GM12878 (cell line): ENCODE data around the gene MRPS9. TPM values are rescaled to one million over a fixed set of nuclear protein-coding genes. Genes with fewer than 3 reads are reported as not detected.

Experiments
- ATAC-seq: fragments of 200-7000 bp; cut with Tn5 transposase; 3 replicates; pipeline ENCODE4 v1.9.1; 2020; ENCODE audit warnings: mild to moderate bottlenecking, moderate library complexity
- BruUV-seq: library from RNA; stranded (reverse); fragments of 400-500 nt; replicated peaks from 2 replicates; lab custom pipeline; 2021; lab: Mats Ljungman, UMichigan
- CTCF ChIA-PET: fragments of 300-600 bp; sonication (Branson Sonifier 250); formaldehyde crosslinking; extraction: SDS; loops from one replicate; lab custom pipeline; 2021; ENCODE audit warnings: inconsistent platforms; lab: Yijun Ruan, JAX
- POLR2A ChIA-PET: fragments of 350-600 bp; formaldehyde crosslinking; extraction: SDS; loops from one replicate; lab custom pipeline; 2021; ENCODE audit warnings: inconsistent platforms; lab: Charles Lee
- RAD21 ChIA-PET: fragments of 300-600 bp; sonication (Branson Sonifier 250); formaldehyde crosslinking; loops from one replicate; lab custom pipeline; 2023; ENCODE audit warnings: antibody characterized with exemption; ENCODE audit not compliant: unreplicated experiment; lab: Charles Lee
- SMC1A ChIA-PET: fragments of 300-600 bp; sonication (Branson Sonifier 250); formaldehyde crosslinking; loops from one replicate; lab custom pipeline; 2023; ENCODE audit not compliant: unreplicated experiment, uncharacterized antibody; lab: Charles Lee
- DNase-seq: peaks from one replicate; pipeline ENCODE4 v3.0.0-alpha.2; 2011; ENCODE audit warnings: low read depth, low spot score
- FAIRE-seq: peaks from 3 replicates; lab custom pipeline; 2011; peaks lifted over from hg19 to GRCh38; lab: Jason Lieb, UNC
- H2AFZ ChIP-seq: 2 replicates; pipeline ENCODE4 v1.6.0; 2011; ENCODE audit warnings: low read depth, low read length, control low read depth; ENCODE audit not compliant: control insufficient read depth
- H3K27ac ChIP-seq: 2 replicates; pipeline ENCODE4 v1.5.1; 2011; ENCODE audit warnings: control low read depth; ENCODE audit not compliant: control insufficient read depth, insufficient read depth
- H3K27me3 ChIP-seq, 2 experiments: replicated peaks in 1 of 2; 2 replicates each; pipeline versions ENCODE4 v1.6.0 to v1.6.1; 2011; ENCODE audit warnings: low read length in 1 of 2; ENCODE audit not compliant: control insufficient read depth in 2 of 2, insufficient read depth in 2 of 2
- H3K36me3 ChIP-seq, 2 experiments: 2 replicates each; pipeline ENCODE4 v1.5.1; 2011; ENCODE audit warnings: low read length in 1 of 2; ENCODE audit not compliant: control insufficient read depth in 2 of 2, insufficient read depth in 2 of 2
- H3K4me1 ChIP-seq: 2 replicates; pipeline ENCODE4 v1.6.1; 2011; ENCODE audit warnings: mild to moderate bottlenecking, low read length, moderate library complexity, mixed read lengths; ENCODE audit not compliant: control insufficient read depth, insufficient read depth
- H3K4me2 ChIP-seq: 2 replicates; pipeline ENCODE4 v1.6.0; 2011; ENCODE audit warnings: control low read depth; ENCODE audit not compliant: control insufficient read depth, insufficient read depth
- H3K4me3 ChIP-seq: fragments of 200-600 bp; sonication (generic); 2 replicates; pipeline ENCODE4 v1.5.1; 2016
- H3K79me2 ChIP-seq: 2 replicates; pipeline ENCODE4 v1.6.0; 2011; ENCODE audit warnings: low read length; ENCODE audit not compliant: control insufficient read depth, insufficient read depth
- H3K9ac ChIP-seq: 2 replicates; pipeline ENCODE4 v1.8.0; 2011; ENCODE audit warnings: low read length, control low read depth, mixed read lengths; ENCODE audit not compliant: control insufficient read depth, insufficient read depth
- H3K9me3 ChIP-seq: replicated peaks from 3 replicates; pipeline ENCODE4 v1.5.1; 2011; ENCODE audit warnings: mild to moderate bottlenecking, low read length; ENCODE audit not compliant: control insufficient read depth, insufficient read depth
- H4K20me1 ChIP-seq: 2 replicates; pipeline ENCODE4 v1.6.0; 2011; ENCODE audit not compliant: control insufficient read depth, insufficient read depth
- CBFB ChIP-seq: IDR thresholded peaks from 2 replicates; pipeline ENCODE4 v1.6.1; 2016; ENCODE audit warnings: antibody characterized with exemption, low read depth
- KAT2A ChIP-seq: conservative IDR thresholded peaks from 2 replicates; pipeline ENCODE4 v1.6.1; 2011; ENCODE audit warnings: low read depth, low read length; ENCODE audit not compliant: control insufficient read depth
- MLLT1 ChIP-seq: fragments of 450-650 bp; IDR thresholded peaks from 2 replicates; pipeline ENCODE4 v1.6.1; 2016; ENCODE audit warnings: mild to moderate bottlenecking
- NFIC ChIP-seq: IDR thresholded peaks from 2 replicates; pipeline ENCODE4 v1.6.1; 2012; ENCODE audit warnings: low read depth, mild to moderate bottlenecking, inconsistent platforms, low read length, moderate library complexity
- NFYA ChIP-seq: IDR thresholded peaks from 2 replicates; pipeline ENCODE4 v1.6.1; 2011; ENCODE audit warnings: low read depth, mild to moderate bottlenecking, low read length, improper control_type of control experiment, borderline replicate concordance
- TARDBP ChIP-seq: IDR thresholded peaks from 2 replicates; pipeline ENCODE4 v1.6.1; 2016; ENCODE audit warnings: borderline replicate concordance
- WGBS: methylation state at CpG from one replicate; pipeline ENCODE4 v1.1.6; 2016; ENCODE audit warnings: low lambda C conversion rate; ENCODE audit not compliant: insufficient replicate concordance, insufficient coverage; ENCODE audit errors: missing lambda C conversion rate; 5-methylcytosine and 5-hydroxymethylcytosine counted together
- in situ Hi-C: fragments of 300-500 bp; cut with MboI; formaldehyde crosslinking; loops from 9 replicates; pipeline ENCODE4 v1.14.3; 2018; ENCODE audit warnings: mixed read lengths
- intact Hi-C: fragments of 100-400 bp; cut with micrococcal nuclease; formaldehyde crosslinking; loops from one replicate; pipeline ENCODE4 v1.14.2; 2022; ENCODE audit not compliant: unreplicated experiment
- polyA plus RNA-seq, 11 experiments: library from polyadenylated mRNA; depleted of rRNA in 4 of 11; unstranded in 6 of 11; stranded (reverse) in 5 of 11; fragments of >200 nt; fragmentation: Nextera tagmentation in 4 of 11; fragmentation: Illumina TruSeq in 1 of 11; extraction: Ambion mirVana in 4 of 11; extraction: Trizol in 1 of 11; gene quantifications; 1 replicate in 1 of 11; 2 replicates in 10 of 11; pipeline versions ENCODE4 v1.2.1 to v1.2.3, GENCODE V29; 2011 to 2016; ENCODE audit warnings: inconsistent platforms in 2 of 11, missing spikeins in 2 of 11, low read depth in 1 of 11
- total RNA-seq, 4 experiments: library from RNA; depleted of rRNA in 3 of 4; stranded (reverse); fragments of >200 nt in 3 of 4; fragmentation: Illumina TruSeq in 1 of 4; extraction: Trizol in 1 of 4; gene quantifications; 2 replicates each; pipeline versions ENCODE4 v1.2.1 to v1.2.3, GENCODE V29; 2013 to 2021
- TF ChIP-seq, protein P1 (sequence below): fragments of 450-650 bp; IDR thresholded peaks from 2 replicates; pipeline ENCODE4 v1.6.1; 2017; ENCODE audit warnings: mild to moderate bottlenecking, moderate library complexity

MRPS9 gene
- total and polyA plus RNA-seq, 10 of the 15 experiments (the other 5 are each of a cell fraction or from before 2014, with no cell fraction given): 39.1 to 111 (median 63.4) TPM

DNA sequence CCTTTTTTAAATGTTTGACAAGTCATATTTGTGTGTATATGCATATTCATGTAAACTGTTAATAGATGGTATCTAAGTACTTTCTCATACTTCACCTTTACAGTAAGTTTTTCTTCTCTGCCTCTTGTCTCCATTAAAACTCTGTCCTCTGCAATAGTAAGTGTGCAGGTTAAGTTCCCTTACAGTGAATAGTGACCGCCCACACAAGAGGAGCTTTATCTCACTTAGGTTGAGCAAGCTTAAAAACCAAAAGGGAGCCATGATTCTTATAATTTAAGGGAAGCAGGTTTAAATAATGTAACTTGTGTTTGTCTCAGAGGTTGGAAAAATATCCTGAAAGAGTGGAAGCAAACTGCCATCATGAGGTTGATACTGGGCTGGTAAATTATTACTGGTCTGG, 61.3 kb downstream of the MRPS9 start:
- RAD21 ChIA-PET: no interaction called here
- CTCF ChIA-PET: interaction anchor here (1.4 to 2.6 kb wide), 2 partner anchors 16 to 43 kb away, joined by 3 to 18 read pairs; no protein-coding TSS in a partner anchor

More for the DNA sequence above, 61.3 kb downstream of the MRPS9 start:
- Histone ChIP-seq H3K27me3 (no peaks in the 10 kb centered on the region), H3K4me3 (no peak overlapping the region), H3K27ac (no peak overlapping the region), H2AFZ (no peak overlapping the region), H4K20me1 (no peaks in the 10 kb centered on the region), H3K36me3 (peaks cover 4 to 13% of the 10 kb centered on the region in 2 experiments; a peak in 3 of 4 replicates), H3K4me2 (no peak overlapping the region), H3K4me1 (no peaks in the 10 kb centered on the region), H3K9me3 (no peaks in the 10 kb centered on the region), H3K79me2 (no peaks in the 10 kb centered on the region), H3K9ac (no peak overlapping the region)
- no peak for TF ChIP-seq NFYA
- no peak for TF ChIP-seq MLLT1
- TF ChIP-seq KAT2A: no peak
- TF ChIP-seq CBFB: no peak
- TF ChIP-seq TARDBP: no peak
- TF ChIP-seq, protein P1, sequence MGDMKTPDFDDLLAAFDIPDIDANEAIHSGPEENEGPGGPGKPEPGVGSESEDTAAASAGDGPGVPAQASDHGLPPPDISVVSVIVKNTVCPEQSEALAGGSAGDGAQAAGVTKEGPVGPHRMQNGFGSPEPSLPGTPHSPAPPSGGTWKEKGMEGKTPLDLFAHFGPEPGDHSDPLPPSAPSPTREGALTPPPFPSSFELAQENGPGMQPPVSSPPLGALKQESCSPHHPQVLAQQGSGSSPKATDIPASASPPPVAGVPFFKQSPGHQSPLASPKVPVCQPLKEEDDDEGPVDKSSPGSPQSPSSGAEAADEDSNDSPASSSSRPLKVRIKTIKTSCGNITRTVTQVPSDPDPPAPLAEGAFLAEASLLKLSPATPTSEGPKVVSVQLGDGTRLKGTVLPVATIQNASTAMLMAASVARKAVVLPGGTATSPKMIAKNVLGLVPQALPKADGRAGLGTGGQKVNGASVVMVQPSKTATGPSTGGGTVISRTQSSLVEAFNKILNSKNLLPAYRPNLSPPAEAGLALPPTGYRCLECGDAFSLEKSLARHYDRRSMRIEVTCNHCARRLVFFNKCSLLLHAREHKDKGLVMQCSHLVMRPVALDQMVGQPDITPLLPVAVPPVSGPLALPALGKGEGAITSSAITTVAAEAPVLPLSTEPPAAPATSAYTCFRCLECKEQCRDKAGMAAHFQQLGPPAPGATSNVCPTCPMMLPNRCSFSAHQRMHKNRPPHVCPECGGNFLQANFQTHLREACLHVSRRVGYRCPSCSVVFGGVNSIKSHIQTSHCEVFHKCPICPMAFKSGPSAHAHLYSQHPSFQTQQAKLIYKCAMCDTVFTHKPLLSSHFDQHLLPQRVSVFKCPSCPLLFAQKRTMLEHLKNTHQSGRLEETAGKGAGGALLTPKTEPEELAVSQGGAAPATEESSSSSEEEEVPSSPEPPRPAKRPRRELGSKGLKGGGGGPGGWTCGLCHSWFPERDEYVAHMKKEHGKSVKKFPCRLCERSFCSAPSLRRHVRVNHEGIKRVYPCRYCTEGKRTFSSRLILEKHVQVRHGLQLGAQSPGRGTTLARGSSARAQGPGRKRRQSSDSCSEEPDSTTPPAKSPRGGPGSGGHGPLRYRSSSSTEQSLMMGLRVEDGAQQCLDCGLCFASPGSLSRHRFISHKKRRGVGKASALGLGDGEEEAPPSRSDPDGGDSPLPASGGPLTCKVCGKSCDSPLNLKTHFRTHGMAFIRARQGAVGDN: no peak
- TF ChIP-seq NFIC: no peak
- FAIRE-seq: no peak
- ATAC-seq: no peak
- intact Hi-C loops: no loop called here
- ChIA-PET POLR2A (interaction anchor here (0.6 kb wide), 1 partner anchor 18 kb away, joined by 4 read pairs; no protein-coding TSS in a partner anchor), SMC1A (interaction anchor here (0.9 kb wide), 1 partner anchor 28 kb away, joined by 3 read pairs; no protein-coding TSS in a partner anchor)
- in situ Hi-C loops: no loop called here
- BruUV-seq: no TSS peak
- WGBS: 90% methylated on average over 1 of the region's 1 CpG
- DNase-seq: no peak
